Renal cortical epithelial cell (primary cell): ENCODE results near the gene LTBP2. TPM values are rescaled to one million over a fixed set of nuclear protein-coding genes. Genes with fewer than 3 reads are reported as not detected.

Experiments used
- DNase-seq: peaks from one replicate; pipeline ENCODE4 v3.0.0-alpha.2; 2011; ENCODE audit warnings: low read depth
- total RNA-seq: library from RNA; depleted of rRNA; stranded (reverse); fragments of >200 nt; gene quantifications from 2 replicates; pipeline ENCODE4 v1.2.3, GENCODE V29; 2014

LTBP2 gene
- total RNA-seq, 1 donor from 2014 or later: 42.4 TPM

DNA sequence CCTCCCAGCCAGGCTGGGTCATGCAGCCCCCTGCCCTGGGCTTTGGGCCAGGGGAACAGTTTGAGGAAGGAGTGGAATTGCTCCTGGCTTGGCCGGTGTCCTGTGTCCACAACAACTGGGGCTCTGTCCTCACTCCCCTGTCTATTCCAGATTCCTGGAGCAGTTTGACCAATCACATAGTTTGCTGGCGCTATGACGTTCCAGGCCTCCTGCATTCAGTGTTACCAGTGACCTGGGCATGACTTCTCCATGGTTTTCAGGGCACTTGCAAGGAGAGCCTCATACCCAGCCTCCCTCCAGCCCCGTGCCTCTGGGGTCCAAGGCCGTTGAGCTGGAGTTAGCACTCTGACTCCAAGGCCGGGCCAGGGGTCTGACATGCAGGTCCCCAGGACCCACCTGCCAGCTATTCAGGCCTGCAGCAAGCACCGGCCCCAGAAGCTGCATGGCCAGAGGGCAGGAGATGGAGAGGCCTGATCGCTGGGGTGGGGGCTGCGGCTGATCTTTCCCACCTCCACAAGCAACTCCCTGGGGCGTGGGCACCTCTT, 84.2 kb downstream of the LTBP2 start:
- DNase-seq: no peak

DNA sequence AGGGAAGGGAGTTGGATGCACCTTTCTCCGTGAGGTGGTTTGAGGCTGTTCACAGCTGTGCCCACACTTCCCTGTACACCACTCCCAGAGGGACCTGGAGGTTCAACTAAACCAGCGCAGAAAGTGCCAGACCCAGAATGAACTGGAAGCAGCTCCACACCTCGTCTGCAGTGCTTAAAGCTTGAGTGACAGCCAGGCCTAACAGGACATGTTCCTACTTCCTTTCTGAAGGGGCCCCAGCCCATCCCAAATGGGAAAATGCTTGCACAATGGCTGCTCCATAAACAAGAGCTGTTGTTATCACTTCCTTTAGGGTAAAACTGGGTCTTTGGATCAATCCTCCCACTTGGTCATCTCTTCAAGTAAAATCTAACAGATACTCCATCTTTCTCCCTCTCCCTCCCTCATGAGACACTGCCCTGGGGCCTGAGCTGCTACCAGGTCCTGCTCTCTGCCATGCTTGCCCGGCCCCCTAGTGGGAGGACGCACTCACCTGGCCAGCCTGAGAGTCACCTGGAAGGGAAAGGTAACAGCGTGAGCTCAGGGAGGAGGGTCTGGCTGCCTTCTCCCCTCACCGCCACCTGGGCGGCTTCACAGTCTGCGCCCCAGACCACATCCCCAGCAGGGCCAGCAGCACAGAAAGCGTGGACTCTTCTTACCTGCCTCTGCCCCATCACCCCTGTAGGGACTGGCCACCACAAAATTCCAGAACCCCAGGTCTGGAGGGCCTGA, 85.0 kb downstream of the LTBP2 start:
- DNase-seq: no peak

DNA sequence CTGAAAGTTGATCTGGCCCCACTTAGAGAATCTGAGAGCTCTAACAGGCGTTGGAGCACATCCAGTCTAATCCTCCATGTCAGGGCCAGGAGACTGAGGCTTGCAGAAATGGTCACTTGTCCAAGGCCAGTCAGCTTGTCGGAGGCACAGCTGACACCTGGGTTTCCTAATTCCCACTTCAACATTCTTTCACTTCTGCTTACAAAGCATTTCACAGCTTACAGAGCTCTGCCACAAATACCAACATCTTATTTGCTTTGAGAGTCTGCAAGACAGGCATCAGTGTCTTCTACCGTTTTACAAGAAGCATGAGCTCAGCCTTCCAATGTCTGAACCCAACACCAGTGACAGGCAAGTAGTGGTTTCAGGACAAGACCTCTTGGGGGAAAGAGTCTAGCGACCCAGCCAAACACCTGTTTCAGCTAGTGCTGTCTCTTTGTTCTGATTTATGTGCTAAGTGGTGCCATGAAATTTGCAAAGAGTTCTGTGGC, 86.6 kb downstream of the LTBP2 start:
- no peak for DNase-seq

DNA sequence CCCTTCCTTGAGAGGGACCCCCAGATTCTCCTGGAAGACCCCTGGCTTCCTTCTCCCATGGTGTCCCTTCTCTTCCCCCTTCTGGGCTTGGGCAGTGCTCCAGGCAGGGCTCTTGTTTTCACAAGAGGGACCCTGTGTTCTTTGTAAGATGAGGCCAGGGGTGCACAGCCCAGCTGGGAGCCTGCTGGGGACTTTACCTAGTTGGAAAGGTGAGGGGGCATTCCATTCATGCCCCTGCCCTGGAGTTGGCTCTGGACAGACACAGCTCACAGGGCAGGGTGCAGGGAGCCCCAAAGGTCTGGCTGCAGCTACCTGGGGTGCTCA, 87.3 kb downstream of the LTBP2 start:
- no peak for DNase-seq

DNA sequence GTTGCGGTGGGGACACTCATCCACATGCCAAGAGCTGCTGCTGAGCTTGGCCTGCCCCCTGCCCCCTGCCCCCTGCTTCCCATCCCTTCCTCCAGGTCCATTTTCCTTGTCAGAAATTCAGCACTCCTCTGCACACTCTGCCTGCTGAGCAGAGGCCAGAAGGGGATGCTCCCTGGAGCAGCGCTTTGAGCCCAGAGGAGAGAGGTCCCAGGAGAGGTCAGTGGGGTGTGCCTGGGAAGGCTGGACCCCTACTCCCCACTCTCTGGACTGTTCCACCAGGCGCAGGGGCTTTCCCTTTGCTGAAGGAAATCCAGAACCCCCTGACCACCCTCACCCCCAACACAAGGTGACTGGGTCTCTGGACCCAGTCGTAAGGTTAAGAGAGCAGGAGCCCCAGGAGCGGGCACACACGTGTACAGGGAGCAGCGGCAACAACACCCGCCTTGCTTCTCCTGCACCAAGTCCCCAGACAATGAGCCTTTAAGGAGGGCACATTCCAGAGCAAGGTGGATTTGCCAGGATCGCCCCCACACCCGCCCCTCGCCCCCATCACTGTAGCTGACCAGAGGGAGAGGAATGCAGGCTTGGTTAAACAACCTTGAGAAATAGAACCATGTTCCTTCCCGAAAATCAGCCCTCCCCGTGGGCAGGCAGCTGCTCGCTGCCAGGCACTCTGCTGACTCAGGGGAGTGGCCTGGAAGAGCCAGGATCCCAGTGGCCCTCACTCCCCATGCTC, 87.8 kb downstream of the LTBP2 start:
- DNase-seq: peak; percentile 45

DNA sequence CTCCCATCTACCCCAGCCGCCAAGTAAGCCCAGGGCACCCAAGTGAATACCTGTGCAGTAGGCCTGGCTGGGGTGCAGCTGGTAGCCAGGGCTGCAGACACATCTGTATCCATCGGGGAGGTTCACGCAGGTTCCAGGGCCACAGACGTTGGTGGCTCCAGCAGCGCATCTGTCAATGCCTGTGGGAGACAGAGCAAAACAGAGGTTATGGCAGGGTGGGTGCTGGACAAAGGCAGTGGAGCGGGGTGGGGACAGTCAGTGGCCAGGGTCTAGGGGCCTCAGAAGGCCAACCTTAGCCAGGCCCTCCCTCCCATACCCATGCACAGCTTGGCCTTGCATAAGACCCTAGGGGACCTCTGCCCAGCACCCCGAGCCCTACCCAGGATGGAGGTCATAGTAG, 89.3 kb downstream of the LTBP2 start:
- DNase-seq: no peak

DNA sequence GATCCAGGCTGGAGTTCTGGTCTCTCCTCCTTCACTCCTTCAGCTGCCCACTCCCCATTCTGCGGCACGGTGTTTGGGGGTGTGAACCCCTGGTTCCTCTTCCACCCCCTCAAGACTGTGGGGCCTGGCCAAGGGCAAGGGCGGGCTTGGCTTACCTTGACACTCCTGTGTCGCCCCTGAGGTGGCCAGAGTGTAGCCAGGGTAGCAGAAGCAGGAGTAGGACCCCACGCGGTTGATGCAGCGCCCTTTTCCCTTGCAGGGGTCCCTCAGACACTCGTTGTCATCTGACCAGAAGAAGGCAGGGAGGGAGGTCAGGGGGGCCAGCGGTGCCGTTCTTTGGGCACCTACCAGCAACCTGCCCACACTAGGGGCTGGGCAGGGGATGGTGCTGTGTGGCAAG, 90.3 kb downstream of the LTBP2 start:
- no peak for DNase-seq

DNA sequence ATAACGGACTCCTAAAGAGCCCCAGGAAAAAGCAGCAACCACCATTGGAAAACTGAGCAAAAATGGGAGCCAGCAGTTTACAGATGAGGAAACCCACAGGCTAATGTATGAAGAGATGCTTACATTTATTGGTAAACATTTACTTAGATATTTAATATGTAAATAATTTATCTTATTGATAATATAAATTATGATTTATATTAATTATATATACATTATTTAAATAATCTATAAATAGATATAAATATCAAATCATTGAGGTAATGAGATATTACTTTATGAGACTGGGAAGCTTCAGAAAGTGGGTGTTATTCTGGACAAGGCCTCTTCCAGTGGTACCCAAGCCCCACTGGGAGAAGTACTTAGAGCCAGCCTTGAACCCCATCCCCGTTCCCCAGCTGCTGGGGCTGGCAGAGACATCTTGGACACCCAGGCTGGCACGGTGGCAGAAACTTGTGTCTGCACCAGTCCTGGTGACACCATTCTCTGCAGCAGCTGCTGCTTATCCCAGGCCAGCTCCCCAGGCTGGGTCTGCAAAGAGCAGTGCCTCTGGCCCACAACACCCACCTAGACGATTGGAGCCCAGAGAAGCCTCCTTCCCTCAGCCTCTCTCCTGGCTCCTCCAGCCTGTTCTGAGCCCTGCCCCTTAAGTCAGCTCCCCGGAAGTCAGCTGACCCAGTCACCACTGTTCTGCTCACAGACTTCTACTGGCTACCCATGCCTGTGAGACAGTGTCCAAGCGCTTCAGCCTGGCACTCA, 92.5 kb downstream of the LTBP2 start:
- DNase-seq: no peak

DNA sequence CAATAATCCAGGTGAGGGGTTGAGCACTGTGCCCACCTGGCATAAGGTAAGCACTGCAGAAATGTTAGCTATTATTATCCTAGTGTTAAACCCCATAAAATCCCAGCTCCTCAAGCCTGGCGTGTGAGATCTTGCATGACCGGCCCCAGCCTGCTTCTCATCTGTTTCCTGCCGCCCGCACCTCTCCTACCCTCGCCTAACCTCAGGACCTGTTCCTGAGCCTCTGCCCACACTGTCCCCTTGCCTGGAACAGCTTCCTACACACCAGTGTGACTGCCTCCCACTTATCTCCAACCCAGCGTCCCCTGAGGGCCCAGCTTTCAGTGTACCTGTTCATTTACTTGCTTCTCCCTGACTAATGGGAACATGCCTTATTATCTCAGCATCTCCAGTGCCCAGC, 93.8 kb downstream of the LTBP2 start:
- no peak for DNase-seq

DNA sequence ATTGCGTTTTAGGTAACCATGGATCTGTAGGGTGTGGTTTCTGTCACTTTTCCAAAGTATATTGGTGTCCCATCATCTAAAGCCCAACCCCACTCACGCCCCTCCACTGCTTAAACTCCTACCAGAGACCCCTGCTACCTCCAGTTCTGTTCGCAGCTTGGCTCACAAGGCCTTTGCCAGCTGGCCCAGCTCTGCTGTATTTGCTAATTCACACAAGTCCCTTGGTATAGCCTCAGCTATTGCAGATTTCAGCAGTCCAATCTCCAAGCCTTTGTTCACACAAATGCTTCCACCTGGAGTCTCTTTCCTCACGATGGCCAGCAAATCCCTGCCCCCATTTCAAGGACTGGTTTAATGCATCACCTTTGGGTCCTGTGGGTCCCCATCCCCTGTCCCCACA, 94.3 kb downstream of the LTBP2 start:
- DNase-seq: no peak

DNA sequence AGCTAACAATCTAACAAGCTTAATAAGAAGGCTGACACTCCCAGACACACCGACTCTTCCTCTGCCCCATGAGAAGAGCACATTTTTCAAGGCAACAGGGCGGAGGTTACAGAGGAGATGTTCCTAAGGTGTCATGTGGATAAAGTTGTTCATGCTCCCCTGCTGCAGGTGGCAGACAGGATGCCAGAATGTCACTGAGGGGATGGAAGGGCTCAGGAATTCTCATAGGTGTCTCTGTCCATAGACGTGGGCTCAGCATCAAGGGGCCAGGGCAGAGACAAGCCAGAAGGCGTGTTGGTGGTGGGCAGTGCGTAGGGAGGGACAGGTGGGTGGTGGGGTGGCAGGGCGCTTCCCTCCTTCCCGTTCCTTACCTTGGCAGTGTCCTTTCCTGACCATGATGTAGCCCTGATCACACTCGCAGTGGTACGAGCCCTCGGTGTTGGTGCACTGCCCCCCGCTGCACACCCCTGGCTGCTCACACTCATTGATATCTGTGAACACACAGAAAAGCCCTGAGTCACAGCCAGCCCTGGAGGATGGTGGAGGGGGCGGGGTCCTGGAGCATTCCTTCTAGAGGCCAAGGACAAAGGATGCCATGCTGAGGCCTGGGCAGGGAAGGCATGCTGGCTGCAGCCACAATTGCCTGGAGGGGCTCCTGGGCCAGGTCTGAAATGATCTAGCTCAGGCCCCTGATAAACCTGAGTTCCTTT, 95.4 kb downstream of the LTBP2 start:
- DNase-seq: peak; percentile 57

DNA sequence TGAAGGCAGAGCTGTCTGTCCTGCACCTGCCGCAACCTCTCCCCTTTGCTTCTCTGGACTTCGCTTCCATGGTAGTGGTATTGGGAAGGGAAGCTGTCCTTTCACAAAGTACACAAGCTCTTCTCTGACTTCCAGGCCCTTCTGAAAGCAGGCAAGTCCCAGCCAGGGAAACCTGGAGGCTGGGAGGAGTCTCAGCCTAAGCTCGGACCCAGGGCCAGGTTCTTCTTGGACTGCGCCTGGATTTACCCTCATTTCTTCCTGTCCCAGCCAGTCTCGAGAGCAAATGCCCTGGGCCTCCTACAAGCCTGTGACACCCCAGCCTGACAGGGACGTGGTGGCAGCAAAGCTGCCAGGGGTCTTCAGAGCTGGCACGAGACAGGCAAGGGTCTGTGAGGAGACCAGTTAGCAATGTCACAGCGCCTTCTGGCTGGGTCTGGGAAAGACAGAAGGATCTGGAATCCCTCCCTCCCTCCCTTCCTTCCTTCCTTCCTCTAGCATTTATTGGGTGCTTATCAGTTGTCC, 96.1 kb downstream of the LTBP2 start:
- no peak for DNase-seq

DNA sequence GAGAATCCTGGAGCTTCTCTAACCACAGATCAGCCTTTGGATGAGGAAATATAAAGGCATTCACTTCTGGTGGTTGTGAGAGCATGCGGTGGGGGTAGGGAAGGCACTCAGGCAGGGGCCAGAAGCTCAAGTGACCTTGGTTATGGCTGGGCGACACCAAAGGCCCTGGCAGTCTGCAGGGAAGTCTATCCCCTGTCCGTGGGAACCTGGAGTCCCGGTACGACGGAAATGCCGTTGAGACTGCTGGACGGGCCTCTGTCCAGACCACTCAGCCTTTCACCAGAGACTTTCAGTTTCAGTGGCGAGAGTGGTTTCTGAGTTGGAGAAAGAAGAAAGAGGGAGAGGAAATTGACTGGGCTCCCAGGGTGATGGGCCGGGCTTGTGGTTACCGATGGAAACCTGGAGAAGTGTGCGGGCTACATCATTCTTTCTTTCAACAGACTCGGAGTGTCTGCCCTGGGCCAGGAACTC, 97.5 kb downstream of the LTBP2 start:
- DNase-seq: peak; percentile 90

DNA sequence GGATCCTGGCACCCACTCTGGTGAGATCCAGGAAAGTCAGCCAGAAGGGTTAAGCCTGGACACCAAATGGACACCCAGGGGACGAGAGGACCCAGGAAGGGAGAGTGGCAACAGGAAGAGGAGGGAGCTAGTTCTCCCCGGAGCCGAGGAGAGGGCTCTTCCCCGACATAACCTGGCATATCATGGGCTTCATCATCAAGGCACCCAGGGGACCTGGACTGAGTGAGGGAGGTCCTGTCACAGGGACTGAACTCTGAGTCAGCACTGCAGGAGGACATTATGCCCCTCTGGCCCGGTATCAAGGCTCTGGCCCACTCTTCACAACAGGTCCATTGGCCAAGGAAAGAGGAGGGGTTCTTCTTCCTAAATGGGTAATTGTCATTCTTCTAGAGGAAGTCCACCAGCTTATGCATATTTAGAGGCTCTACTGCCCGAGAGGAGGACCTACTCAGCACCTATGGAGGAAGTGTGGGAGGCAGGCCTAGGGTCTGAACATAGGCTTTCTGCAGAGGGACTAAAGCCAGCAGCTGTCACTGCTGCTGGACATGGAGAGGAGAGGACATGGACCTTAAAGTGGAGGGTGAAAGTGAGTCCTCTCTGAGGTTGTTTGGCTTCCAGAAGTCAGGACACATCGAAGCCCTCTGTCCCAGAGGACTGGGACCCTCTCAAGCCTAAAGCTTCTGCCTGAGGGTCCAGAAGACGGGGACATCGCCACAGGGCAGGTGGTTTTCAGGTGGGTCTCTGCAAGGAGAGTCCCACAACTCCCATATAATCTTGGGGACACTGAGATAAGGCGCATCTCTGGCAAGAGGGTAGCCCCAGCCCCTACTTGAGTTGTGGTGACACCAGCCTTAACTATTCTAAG, 99.8 kb downstream of the LTBP2 start:
- DNase-seq: no peak

DNA sequence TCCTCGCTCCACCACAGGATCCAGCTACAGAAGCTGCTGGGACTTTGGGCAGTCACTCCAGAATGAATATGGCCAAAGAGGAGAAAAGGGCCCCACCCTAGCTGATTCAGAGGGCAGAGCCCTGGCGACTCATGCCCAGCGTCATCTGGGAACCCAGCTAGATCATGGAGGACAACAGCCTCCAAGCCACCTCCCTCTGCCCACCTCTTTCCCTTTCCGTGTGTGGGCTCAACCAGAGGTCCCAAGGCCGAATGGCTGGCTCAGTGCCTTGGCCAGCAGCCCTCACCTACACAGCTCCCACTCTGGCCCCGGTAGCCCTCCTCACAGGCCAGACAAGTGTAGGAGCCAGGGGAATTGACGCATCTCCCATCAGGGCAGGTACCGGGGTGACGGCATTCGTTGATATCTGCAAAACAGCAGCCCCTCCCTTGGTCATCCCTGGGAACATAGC, 101.1 kb downstream of the LTBP2 start:
- peak; percentile 69 for DNase-seq

DNA sequence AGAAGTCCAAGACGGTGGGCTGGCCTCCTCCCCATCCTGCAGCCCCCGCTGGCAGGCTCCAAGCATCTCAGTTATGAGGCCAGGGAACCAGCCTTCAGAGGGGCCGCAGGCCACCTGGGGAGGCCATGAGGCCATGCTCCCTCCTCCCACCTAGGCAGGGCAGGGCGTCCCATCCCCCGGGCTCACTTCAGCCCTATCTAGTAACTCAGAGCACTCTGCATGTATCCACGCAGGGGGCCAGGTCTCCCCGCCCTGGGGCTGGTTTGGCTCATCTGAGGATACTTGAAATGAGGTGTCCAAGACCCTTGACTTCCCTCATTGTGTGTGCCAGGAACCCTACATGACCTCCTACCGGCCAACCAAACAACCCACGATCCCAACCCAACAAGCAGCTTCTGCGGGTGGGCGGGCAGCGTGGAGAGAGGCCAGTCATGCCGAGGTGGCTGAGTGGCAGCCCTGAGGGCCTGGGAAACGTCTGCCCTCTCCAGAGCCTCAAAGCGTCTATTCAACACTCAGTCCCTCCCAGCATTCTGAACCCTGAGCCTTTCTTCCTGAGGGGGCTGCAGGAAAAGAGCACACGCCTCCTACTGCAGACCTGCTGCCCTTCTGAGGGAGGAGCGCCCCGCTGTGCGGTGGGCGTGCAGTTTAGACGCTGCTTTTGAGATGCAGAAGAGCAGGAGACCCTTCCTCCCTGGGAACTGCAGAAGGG, 101.7 kb downstream of the LTBP2 start:
- DNase-seq: peak; percentile 34

DNA sequence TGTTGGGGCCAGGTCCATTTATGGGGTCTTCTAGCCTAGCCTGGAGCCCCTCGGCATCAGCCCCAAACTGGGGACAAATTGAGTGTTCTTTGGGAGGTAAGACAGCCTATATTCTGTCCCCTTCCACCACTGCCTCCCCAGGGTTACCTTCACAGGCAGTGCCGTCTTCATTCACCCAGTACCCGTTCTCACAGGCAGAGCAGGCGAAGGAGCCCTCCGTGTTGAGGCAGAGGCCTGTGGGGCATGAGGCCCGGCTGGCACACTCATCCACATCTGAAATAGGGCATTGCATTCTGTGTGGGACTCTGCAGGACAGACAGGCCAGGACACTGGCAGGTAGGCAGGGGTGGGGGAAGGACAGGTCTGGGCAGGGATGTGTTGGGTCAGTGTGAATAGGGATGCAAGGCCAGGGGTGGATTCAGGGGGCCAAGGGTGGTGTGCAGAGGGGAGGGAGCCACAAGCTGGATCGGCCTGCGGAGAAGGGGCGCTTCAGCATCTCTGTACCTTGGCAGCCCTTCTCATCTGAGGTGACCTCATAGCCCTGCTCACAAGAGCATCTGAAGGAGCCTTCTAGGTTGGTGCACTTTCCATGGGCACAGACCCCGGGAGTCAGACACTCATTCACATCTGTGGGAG, 102.3 kb downstream of the LTBP2 start:
- DNase-seq: no peak

DNA sequence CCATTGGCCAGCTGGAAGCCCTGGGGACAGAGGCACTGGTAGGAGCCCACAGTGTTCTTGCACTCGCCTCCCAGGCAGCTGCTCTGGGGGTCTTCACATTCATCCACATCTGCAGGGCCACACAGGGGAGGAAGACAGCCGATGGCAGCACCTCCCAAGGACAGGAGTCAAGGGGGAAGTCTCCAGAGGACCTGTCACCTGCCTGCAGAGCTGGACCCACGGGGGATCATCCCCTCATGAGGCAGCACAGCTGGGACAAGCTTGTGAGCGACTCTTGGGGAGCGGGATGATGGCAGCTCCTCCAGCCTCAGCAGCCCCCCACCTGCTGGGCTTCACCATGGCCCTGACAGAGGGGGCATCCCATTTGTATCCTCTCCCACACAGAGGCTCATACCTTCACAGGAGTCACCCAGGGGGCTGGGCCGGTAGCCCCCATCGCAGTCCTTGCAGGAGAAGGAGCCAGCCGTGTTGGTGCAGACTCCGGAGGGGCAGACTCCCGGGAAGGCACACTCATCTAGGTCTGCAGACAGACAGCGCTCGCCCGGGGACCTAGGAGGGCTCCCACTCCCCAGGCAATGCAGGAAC, 103.1 kb downstream of the LTBP2 start:
- no peak for DNase-seq

DNA sequence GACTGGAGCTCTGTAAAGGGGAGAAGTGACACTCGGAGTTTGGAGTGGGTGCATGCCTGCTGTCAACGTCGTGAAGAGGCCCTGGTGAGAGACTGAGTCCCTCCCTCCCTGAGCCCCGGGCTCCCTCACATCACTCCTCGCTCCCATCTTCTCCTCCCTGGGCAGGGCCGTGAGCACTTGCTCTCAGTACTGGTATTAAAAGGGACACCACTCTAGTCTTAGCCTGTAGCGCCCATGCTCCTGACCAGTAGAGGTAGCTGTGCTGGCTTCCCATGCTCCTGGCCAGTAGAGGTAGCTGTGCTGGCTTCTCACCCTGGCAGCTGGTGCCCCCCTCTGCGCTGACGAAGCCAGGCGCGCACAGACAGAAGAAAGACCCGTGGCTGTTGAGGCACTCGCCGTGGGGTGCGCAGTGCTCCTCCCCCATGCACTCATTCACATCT, 103.7 kb downstream of the LTBP2 start:
- DNase-seq: no peak
